ENCODE measurements around the gene SPTBN1. TPM values are rescaled to one million over a fixed set of nuclear protein-coding genes. Genes with fewer than 3 reads are reported as not detected.

Gene SPTBN1
- 197 and 202 TPM in 2 replicates for total RNA-seq (2014; rRNA removed; shearing (Covaris generic))

DNA sequence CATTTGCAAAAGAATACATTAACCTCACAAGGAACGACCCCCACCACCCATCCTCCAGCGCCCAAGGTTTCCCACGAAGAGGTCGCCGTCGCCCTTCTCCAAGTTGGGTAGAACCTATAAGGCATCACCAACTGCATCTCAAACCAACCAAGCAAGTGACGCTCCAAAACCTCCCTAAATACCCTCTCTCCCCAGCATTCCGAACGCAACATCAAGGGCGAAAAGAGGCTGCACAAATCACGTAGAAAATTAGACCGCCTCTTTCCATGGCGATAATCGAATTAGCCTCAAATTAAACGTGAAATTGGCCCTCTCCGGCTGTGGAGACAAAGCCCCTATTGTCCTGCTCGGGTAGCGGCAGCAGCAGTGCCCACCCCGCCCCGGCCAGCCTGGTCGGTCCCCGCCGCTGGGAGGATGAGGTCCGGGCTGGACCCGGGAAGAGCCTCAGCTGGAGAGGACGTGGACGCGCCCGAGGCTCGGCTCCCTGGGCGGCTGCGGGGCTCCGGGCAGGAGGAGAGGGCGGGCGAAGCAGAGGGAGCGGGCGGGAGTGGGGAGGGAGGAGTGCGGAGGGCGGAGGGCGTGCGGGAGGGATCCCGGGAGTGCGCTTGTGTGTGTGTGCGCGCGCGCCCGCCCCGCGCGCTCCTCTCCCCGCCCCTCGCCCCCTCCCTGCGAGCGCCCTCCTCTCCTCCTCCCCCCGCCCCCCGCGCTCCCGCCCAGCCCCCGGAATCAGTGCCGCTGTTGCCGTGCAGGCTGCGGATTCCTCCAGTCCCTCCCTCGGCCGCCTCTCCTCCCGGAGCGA is at the start of gene SPTBN1:
SPTBN1 (plus strand) TSS at position 765 of the 799 bp plus-strand sequence. CDS start 70,092 bp downstream, outside the sequence.
- DNase-seq (ENCODE audit: low spot score) = peak; percentile 86

DNA sequence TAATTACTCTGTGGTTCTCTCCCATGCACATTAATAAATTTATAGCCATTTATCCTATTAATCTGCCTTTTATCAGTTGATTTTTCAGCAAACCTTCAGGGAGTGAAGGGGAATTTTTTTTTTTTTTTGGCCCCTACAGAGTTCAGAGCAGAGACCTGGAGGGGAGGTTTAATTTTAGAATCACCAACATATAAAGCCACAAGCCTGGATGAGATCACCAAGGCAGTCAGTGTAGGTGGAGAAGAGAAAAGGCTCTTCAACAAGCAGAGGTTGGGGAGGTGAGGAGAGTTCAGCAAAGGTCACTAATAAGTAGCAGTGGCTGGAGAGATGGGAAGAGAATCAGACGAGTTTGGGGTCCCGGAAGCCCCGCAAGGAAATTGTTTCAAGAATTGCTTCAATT is 48.4 kb upstream of the SPTBN1 start:
- no peak for DNase-seq (ENCODE audit: low spot score)

DNA sequence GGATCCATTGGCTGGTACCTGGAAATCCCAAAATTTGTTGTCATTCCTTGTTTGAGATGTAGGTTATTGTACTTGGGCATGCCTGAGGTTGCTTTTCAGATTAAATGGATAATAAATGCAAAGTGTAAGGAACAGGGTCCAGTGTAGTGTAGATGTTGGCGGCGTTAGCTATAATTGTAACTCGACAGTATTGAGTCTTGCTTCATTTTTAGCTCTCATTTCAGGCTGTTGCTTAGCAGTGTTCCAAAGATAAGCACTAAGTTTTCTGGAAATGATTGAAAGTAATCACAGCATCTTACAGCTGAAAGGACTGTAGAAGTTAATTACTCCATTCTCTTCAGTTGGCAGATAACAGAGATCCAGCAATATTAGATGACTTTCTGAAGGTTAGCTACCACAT is 47.8 kb upstream of the SPTBN1 start:
- no peak for DNase-seq (ENCODE audit: low spot score)

DNA sequence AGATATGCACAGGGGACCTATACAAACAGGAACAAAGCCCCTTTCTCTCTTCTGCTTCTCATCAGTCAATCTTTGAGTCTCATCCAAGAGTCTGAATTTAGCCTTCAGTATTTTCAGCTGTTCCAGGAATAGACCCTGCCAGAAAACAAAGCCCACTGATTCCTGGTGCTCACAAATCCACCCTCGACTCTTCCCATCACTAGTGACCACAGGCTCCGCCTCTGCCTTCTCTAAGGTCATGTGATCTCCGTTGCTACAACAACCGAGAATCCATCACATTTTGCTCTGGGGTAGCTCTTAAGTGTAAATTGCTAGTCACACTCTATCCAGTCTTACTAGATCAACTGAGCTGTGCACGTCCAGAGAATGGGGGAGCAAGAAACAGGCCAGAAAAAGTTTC is 46.4 kb upstream of the SPTBN1 start:
- DNase-seq (ENCODE audit: low spot score) = no peak

DNA sequence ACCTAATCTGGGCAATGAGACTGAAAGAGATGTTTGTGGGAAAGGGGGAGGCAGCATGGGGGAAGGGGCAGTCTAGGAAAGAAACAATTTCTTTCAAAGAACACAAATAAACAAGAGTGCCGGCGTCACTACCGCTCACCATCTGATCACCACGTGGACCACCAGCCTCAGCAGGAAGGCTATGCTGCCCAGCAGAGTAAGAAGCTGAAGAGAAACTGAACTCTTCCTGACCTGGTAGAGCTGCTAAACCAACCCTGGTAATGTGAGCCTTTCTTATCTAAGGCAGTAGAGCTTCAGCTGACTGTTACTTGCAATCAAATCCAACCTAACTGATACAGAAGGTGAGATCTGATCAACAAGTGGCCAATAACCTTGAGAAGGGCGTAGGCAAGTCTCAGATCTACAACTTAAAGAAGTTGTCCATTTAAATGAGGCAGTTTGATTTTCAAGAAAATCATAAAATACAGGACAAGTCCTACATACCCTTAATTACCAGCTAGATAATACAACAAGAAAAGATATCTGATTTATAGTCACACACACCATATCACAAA is 44.2 kb upstream of the SPTBN1 start:
- no peak for DNase-seq (ENCODE audit: low spot score)

DNA sequence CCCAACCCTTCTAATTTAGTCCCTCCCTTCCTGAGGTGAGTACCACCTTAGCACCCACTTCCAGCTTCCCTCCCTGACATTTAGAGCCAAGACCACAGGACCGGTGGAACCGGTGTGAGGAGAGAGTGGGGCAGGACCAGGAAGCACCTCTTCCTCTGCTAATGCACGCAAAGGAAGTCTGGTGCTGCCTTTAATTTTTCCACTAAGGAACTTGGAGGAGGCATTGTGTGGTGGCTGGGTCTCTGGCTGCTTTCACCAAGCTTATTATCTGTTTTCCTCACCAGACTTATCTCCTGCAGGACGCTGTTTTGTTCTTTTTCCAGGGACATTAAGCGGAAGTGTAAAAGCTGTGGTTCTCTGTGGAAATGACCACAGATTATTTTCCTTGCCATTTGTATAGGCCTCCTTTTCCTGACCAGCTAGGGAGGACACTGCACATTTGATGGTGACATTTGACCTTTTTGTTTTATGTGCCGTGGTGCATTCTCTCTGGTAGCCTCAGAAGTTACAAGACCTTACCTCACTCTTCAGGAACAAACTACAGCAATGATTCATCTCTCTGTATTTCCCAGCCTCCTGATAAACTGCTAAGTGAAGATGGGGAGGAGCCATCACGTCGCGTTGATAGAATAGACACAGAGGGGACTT is 39.8 kb upstream of the SPTBN1 start:
- no peak for DNase-seq (ENCODE audit: low spot score)

DNA sequence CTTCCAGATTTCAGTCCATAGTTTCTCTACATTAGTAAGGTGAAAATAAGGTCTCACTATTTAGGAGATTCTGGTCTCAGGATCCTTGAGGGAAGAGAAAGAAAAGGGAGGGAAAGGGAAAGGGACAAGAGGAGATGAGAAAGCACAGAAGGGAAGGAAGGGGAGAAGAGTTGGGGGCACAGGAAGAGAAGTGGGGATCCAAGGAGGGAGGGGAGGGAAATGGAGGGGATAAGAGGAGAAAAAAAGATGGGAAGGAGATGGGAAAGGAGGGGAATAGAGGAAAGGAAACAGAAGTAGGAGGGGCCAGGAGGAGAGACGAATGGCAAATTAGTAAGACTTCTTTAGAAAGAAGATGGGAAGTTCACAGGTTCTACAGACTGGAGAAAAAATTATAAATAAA is 39.2 kb upstream of the SPTBN1 start:
- no peak for DNase-seq (ENCODE audit: low spot score)

DNA sequence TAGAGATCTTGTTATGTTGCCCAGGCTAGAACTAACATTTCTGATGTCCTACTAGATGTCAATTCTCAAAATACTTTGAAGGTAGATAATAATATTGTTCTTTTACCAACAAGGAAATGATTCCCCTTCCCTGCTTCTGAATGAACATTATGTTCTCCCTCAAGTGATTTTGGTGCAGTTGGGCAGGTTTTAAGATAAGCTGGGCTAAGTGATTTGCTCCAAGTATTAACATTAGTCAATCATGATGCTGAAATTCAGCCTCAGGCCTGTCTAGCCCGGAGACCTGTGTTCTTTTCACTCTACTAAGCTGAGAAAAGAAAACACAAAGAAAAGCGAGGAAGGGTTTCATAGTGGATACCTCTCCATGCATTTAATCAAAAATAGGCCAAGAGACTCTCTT is 38.5 kb upstream of the SPTBN1 start:
- DNase-seq (ENCODE audit: low spot score) = no peak

DNA sequence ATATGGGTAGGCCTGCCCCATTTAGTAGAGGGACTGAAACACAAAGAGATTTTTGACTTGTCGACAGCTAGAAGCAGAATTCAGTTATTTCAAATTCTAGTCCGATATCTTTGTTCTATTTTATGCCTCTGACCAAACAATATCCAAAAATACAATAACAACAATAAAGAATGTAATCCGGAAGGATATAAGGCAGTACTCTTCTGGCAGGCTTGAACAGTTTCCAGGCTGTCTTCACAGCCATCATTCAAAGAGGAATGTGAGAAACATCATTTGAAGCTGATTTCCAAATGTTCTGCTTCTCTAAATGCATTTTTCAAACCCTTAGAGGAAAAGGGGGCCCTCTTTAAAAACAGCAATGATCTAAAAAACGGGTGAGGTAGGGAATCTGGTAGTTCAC is 36.7 kb upstream of the SPTBN1 start:
- no peak for DNase-seq (ENCODE audit: low spot score)

DNA sequence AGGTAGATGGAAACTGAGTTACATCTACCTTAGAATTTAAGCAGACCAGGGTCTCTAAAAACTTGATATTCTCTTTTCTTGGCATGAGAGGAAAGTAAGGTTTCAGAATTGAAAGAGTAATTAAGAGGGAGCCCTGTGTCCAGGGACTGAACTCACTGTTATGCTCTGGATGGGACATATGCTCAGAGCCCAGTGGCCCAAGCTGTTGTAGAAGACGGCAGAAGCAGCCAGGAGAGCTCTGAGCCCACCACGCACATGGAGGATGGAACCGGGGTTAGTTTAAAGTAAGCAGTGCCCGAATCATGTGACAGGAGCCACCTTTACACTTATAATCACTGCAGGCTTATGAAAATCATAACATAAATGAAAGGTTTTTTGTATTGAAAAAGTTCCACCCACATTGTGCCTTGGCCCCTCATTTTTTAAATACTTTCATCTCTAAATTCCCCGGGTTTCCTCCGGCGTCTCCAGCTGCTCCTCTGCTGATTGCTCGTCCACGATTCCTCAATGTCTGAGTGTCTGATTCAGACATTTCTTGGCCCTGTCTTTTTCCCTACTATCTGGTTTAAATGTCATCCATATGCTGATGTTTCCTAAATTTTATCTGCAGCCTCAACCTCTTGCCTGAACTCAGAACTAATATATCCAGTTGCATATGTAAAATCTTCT is 36.1 kb upstream of the SPTBN1 start:
- DNase-seq (ENCODE audit: low spot score) = no peak

DNA sequence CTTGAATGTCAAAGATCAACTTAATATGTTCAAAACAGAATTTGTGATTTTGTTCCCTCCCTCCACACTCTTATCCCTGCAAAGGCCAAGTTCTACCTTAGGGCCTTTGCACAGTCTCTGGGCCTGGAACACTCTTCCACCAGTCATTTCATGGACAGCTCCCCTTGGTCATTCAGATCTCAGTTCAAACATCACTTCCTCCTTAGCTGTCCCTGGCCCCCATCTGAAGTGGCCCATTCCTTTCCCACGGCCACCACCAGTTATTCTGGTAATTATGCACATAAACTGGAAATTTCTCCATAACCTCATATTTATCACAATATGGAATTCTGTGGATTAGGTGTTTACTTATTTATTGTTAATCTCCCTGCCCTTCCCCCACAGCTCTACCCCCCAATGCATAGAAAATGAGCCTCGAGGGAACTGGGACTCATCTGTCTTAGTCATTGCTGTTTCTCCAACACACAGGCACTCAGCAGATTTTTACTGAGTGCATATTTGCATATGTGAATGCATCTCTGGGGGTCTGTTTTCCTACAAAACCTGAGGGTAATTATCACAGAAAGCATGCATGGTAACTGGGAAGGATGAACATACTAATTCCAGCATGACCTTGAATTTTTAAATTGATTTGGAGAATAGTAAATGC is 35.5 kb upstream of the SPTBN1 start:
- no peak for DNase-seq (ENCODE audit: low spot score)

DNA sequence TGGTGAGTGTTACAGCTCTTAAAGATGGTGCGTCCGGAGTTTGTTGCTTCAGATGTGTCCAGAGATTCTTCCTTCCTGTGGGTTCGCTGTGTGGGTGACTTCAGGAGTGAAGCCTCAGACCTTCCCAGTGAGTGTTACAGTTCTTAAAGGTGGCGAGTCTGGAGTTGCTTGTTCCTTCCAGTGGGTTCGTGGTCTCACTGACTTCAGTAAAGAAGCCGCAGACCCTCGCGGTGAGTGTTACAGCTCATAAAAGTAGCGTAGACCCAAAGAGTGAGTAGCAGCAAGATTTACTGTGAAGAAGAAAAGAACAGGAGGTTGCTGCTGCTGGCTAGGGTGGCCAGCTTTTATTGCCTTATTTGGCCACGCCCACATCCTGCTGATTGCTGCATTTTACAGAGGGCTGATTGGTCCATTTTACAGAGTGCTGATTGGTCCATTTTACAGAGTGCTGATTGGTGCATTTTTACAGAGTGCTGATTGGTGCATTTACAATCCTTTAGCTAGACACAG is 34.0 kb upstream of the SPTBN1 start:
- no peak for DNase-seq (ENCODE audit: low spot score)

DNA sequence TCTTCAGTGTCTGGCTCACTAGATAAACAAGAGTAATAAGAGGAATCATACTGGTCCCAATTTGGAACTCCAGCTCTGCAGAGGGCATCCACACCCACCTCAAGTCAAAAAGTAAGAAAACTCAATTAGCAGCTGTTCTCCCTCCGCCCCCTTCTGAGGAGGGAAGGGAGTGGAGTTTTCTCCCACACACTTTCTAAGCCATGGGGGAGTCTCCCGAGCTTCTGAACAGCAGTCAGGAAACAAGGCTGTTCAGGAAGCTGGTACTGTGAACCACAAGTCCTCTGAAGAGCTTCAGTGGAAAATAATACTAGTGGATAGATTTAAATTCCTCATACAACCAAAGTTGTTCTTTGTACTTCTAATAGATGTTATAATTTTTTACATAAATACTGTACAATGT is 32.9 kb upstream of the SPTBN1 start:
- DNase-seq (ENCODE audit: low spot score) = no peak

DNA sequence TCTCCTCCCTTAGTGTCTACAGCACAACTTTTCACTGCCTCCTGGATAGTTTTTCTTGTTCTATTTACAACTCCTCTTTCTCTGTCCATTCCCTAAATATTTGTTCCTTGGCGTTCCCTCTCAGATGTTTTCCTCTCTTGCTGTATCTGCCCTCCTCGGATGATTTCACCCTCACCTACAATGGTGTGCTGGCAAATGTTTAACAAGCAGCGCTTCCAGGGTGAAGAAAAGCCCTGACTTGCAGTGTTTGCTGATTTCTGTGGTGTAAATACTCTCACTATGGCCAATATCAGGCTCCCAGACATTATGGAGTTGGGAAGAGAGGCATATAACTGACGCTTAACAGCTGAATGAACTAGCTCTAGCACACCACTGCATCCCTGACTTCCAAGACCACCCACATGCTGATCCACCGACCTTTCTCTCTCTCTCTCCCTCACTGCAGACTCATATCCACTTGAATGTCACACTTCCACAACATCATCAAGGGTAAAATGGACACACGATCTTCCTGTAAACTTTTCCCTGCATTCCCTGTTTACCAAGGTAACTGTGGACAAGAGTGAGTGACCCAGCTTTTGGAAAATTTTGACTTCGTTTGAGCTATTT is 31.5 kb upstream of the SPTBN1 start:
- no peak for DNase-seq (ENCODE audit: low spot score)

DNA sequence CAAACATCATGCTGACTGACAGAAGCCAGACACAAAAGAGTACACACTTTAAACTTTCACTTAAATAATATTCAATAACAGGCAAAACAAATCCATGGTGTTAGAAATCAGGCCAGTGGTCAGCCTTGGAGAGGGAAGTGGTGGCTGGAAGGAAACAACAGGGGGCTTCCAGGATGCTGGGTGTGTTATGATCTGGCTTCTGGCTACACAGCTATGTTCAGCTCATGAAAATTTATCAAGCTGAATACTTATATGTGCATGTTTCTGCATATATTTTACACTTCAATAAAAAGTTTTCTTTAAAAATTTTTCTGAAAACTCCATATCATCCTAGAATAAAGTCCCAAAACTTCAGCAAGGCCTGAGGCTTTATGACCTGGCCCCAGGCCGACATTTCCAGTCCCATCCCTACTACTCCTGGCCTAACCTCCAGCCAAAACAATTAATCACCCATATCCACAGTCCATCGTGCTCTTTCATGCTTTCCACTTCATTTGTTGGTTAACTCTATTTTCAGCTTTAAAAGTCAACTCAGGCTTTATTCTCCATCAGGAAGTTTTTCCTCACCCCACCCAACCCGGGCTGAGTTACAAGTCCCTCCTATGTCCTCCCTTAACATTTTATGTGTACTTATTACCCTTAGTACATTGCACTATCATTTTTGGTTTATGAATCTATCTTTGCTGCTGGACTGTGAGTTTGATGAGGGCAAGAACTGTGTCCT is 27.9 kb upstream of the SPTBN1 start:
- no peak for DNase-seq (ENCODE audit: low spot score)

DNA sequence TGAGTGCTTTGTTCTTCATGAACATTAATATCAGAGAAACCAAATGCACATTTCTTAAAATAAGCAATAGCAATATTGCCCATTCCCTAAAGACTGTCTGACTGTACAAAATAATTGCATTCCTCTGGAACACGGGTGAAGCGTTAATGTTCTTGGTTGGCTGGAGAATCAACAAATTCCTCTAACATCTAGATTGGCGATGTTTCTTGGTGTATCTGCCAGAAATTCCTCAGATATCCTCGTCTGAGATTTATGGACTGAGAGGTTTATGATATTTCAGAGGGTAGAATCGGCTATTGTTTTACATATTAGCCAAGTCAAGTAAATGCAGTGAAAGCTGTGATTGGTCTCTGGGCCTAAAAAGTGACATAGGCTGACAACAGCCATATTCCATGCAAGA is 27.1 kb upstream of the SPTBN1 start:
- no peak for DNase-seq (ENCODE audit: low spot score)

DNA sequence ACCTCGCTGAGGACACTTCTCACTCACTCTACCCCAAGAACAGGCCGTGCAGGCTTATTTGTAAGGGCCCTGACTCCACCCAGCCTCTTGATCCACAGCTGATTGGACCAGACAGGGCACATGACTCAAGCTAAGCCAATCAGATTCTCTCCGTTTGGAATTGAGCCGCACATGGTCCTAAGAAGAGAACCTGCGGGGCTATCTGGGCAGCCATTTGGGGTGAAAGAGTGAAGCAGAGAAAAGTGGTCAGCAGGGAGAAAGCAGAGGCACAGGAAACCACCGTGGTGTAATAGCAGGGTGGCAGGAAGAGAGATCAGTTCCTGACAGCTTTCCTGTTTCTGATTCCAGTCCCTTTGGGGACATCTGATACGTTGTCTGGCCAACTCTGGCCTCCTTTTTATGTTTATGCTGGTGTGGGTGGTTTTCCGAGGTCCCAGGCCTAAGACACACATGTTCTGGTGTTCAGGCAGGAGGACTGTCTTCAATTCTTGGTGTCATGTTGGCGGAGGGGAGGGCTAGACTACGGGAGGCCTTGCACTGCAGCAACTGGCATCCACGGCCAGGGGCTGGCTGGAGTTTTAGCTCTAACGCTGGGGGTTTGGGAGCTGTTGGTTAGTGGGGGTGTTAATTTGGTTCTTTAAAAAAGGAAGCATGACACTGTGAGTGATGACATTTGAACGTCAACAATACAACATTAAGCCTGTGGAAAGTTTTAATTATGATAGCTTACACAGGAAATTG is 26.1 kb upstream of the SPTBN1 start:
- no peak for DNase-seq (ENCODE audit: low spot score)

DNA sequence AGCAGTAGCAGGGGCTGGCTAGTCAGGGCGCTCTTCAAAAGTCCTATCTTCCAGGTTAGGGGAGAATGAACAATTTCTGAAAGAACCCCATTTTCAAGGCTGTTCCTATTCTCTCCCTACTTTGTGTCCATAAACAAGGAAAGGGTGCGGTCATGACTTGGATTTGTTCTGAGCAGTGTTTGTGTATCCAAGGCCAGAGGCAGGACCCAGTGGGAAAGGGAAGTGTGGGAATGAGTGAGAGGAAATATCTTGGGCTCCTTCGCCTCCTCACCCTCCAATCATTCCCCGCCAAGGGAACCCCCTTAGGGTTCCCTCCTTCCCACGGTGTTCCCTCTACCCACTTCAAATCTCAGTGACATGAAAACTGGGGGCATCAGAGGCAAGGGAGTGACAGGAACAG is 25.5 kb upstream of the SPTBN1 start:
- no peak for DNase-seq (ENCODE audit: low spot score)

DNA sequence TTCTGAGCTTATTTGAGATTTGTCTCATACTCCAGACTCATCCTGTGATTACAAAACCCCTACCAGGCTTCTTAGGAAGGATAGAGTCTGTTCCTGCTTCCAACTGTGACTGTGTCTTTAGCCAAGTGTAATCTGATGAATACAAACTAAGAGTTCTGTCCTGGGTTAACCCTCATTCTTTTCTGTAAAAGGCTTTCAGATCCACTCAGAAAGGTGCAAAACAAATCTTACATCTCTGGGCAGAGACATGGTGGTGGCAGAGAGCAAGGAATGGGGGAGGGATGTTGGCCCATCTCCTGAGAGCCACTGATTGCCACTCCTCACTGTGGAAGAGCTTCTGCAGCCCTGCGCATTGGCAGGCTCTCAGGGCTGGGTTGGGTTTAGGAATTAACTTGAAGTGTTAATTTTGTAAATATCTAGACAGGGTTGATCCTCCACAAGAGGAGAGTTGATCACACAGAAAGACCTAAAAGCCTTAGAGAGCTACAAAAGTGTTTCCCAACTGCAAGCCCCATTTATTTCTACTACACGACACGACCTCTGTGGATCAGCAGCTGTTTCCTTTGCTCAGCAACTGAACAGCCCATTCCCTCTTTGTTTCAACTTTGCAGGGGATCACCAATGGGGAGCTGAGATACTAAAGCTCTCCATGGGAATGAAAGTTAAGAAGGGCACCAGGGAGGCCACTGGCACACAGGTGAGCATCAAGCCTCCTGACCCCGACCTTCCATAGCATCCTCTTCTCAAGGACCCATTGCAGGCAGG is 23.7 kb upstream of the SPTBN1 start:
- DNase-seq (ENCODE audit: low spot score) = no peak
